H9 (cell line): ENCODE results near the gene VASN. TPM values are rescaled to one million over a fixed set of nuclear protein-coding genes. Genes with fewer than 3 reads are reported as not detected.

Experiments used
- DNase-seq: peaks from one replicate; pipeline ENCODE4 v3.0.0-alpha.2; 2017
- H2AFZ ChIP-seq: one replicate; pipeline ENCODE4 v1.6.1; 2013; ENCODE audit warnings: mild to moderate bottlenecking, low read length, control low read depth, moderate library complexity
- H2AK5ac ChIP-seq: 2 replicates; pipeline ENCODE4 v1.6.1; 2013; ENCODE audit warnings: low read length, control low read depth, mixed read lengths; ENCODE audit not compliant: insufficient read length
- H2BK120ac ChIP-seq: one replicate; pipeline ENCODE4 v1.6.1; 2013; ENCODE audit warnings: low read depth, mild to moderate bottlenecking, low read length, control low read depth, inconsistent platforms; ENCODE audit not compliant: poor library complexity, severe bottlenecking
- H2BK12ac ChIP-seq: 2 replicates; pipeline ENCODE4 v1.6.1; 2013; ENCODE audit warnings: low read length, control low read depth, mixed read lengths, low read depth; ENCODE audit not compliant: insufficient read length
- H2BK15ac ChIP-seq: 2 replicates; pipeline ENCODE4 v1.6.1; 2013; ENCODE audit warnings: low read depth, low read length, control low read depth
- H2BK20ac ChIP-seq: one replicate; pipeline ENCODE4 v1.6.1; 2013; ENCODE audit warnings: low read depth, mild to moderate bottlenecking, low read length, control low read depth, inconsistent platforms; ENCODE audit not compliant: poor library complexity, severe bottlenecking
- H2BK5ac ChIP-seq: 2 replicates; pipeline ENCODE4 v1.6.1; 2013; ENCODE audit warnings: low read length, control low read depth, mixed read lengths; ENCODE audit not compliant: insufficient read length
- H3K14ac ChIP-seq: 2 replicates; pipeline ENCODE4 v1.6.1; 2013; ENCODE audit warnings: low read length, control low read depth; ENCODE audit not compliant: insufficient read depth
- H3K18ac ChIP-seq: 2 replicates; pipeline ENCODE4 v1.6.1; 2013; ENCODE audit warnings: low read depth, mild to moderate bottlenecking, mixed read lengths, low read length, control low read depth; ENCODE audit not compliant: insufficient read length
- H3K23ac ChIP-seq: 2 replicates; pipeline ENCODE4 v1.6.1; 2013; ENCODE audit warnings: low read length, control low read depth, mixed read lengths, low read depth; ENCODE audit not compliant: insufficient read length
- H3K23me2 ChIP-seq: 2 replicates; pipeline ENCODE4 v1.6.1; 2013; ENCODE audit warnings: low read depth, mild to moderate bottlenecking, mixed read lengths, low read length, control low read depth; ENCODE audit not compliant: insufficient read length, poor library complexity, severe bottlenecking
- H3K27ac ChIP-seq: 2 replicates; pipeline ENCODE4 v1.5.1; 2013; ENCODE audit warnings: low read length, control low read depth, mixed read lengths, low read depth; ENCODE audit not compliant: insufficient read length
- H3K27me3 ChIP-seq: 2 replicates; pipeline ENCODE4 v1.6.1; 2013; ENCODE audit warnings: low read length, control low read depth, inconsistent platforms; ENCODE audit not compliant: insufficient read depth
- H3K4ac ChIP-seq: 2 replicates; pipeline ENCODE4 v1.6.1; 2013; ENCODE audit warnings: low read depth, mild to moderate bottlenecking, control low read depth, inconsistent platforms, low read length, moderate library complexity
- H3K4me1 ChIP-seq: 2 replicates; pipeline ENCODE4 v1.6.1; 2013; ENCODE audit warnings: low read length, control low read depth, inconsistent platforms; ENCODE audit not compliant: insufficient read depth
- H3K4me2 ChIP-seq: 2 replicates; pipeline ENCODE4 v1.6.1; 2013; ENCODE audit warnings: low read length, control low read depth, mixed read lengths; ENCODE audit not compliant: insufficient read length, insufficient read depth
- H3K56ac ChIP-seq: 2 replicates; pipeline ENCODE4 v1.6.1; 2013; ENCODE audit warnings: low read depth, mild to moderate bottlenecking, mixed read lengths, low read length, control low read depth; ENCODE audit not compliant: insufficient read length
- H3K79me1 ChIP-seq: 2 replicates; pipeline ENCODE4 v1.6.1; 2013; ENCODE audit warnings: low read depth, mild to moderate bottlenecking, moderate library complexity, low read length, control low read depth, inconsistent platforms; ENCODE audit not compliant: insufficient read depth, poor library complexity, severe bottlenecking
- H3K79me2 ChIP-seq: 2 replicates; pipeline ENCODE4 v1.6.1; 2013; ENCODE audit warnings: low read length, control low read depth, inconsistent platforms; ENCODE audit not compliant: insufficient read depth
- H3K9ac ChIP-seq: 2 replicates; pipeline ENCODE4 v1.6.1; 2013; ENCODE audit warnings: low read length, control low read depth, mixed read lengths; ENCODE audit not compliant: insufficient read length; ENCODE audit errors: extremely low read depth
- H3K9me3 ChIP-seq: one replicate; pipeline ENCODE4 v1.6.1; 2013; ENCODE audit warnings: low read depth, low read length, inconsistent platforms; ENCODE audit not compliant: control insufficient read depth
- H3T11ph ChIP-seq: one replicate; pipeline ENCODE4 v1.6.1; 2013; ENCODE audit warnings: mild to moderate bottlenecking, low read length, control low read depth, inconsistent platforms
- H4K20me1 ChIP-seq: one replicate; pipeline ENCODE4 v1.6.1; 2013; ENCODE audit not compliant: control insufficient read depth, insufficient read length, insufficient read depth
- H4K5ac ChIP-seq: 2 replicates; pipeline ENCODE4 v1.6.1; 2013; ENCODE audit warnings: low read depth, mild to moderate bottlenecking, mixed read lengths, low read length, control low read depth; ENCODE audit not compliant: insufficient read length
- H4K8ac ChIP-seq: replicated peaks from 2 replicates; pipeline ENCODE4 v1.6.1; 2013; ENCODE audit warnings: low read length, control low read depth, mixed read lengths, low read depth; ENCODE audit not compliant: insufficient read length
- H4K91ac ChIP-seq: 2 replicates; pipeline ENCODE4 v1.6.1; 2013; ENCODE audit warnings: low read depth, mild to moderate bottlenecking, moderate library complexity, mixed read lengths, low read length, control low read depth; ENCODE audit not compliant: insufficient read length
- H3K27ac Mint-ChIP-seq, 3 experiments: 2 replicates in 2 of 3; 3 replicates in 1 of 3; pipeline ENCODE4 v1.8.0; 2020 to 2021; ENCODE audit warnings: mixed read lengths in 3 of 3, mild to moderate bottlenecking in 1 of 3, moderate library complexity in 1 of 3
- H3K27me3 Mint-ChIP-seq: 2 replicates; pipeline ENCODE4 v1.8.0; 2021; ENCODE audit warnings: low read depth, mild to moderate bottlenecking, moderate library complexity, mixed read lengths
- H3K36me3 Mint-ChIP-seq, 3 experiments: 2 replicates in 2 of 3; 3 replicates in 1 of 3; pipeline ENCODE4 v1.8.0; 2020 to 2021; ENCODE audit warnings: low read depth in 3 of 3, mixed read lengths in 3 of 3; ENCODE audit not compliant: insufficient read depth in 1 of 3
- H3K4me1 Mint-ChIP-seq, 2 experiments: 2 replicates each; pipeline ENCODE4 v1.8.0; 2020; ENCODE audit warnings: mixed read lengths in 2 of 2
- H3K4me3 Mint-ChIP-seq, 2 experiments: 2 replicates in 1 of 2; 3 replicates in 1 of 2; pipeline ENCODE4 v1.8.0; 2020 to 2021; ENCODE audit warnings: mild to moderate bottlenecking in 2 of 2, mixed read lengths in 2 of 2, moderate library complexity in 1 of 2
- H3K9me3 Mint-ChIP-seq, 2 experiments: 2 replicates in 1 of 2; 3 replicates in 1 of 2; pipeline ENCODE4 v1.8.0; 2020; ENCODE audit warnings: mild to moderate bottlenecking in 2 of 2, mixed read lengths in 2 of 2, moderate library complexity in 1 of 2
- CTCF ChIP-seq: fragments of 200-600 bp; sonication (generic); conservative IDR thresholded peaks from 3 replicates; pipeline ENCODE4 v1.8.0; 2021; ENCODE audit warnings: antibody characterized with exemption, mild to moderate bottlenecking
- WGBS: extraction: QIAGEN DNeasy Blood & Tissue Kit; methylation state at CpG from one replicate; pipeline ENCODE4 v1.1.7; 2013; ENCODE audit warnings: missing lambda C conversion rate, low lambda C conversion rate, mixed read lengths; ENCODE audit not compliant: insufficient read length; ENCODE audit errors: extremely low coverage; 5-methylcytosine and 5-hydroxymethylcytosine counted together
- total RNA-seq: library from RNA; stranded (reverse); gene quantifications from 2 replicates; pipeline ENCODE4 v1.2.1, GENCODE V29; 2021

Gene VASN
- total RNA-seq, 1 experiment from 2014 or later, result 11.0 TPM

- H3K27me3 ChIP-seq, result no peaks in the 10 kb centered on the region
- H3K4me3 Mint-ChIP-seq, result no peak overlapping the region
- H3K36me3 Mint-ChIP-seq, result peaks cover 0 to 9% (median 4%) of the 10 kb centered on the region in 3 experiments; a peak in 3 of 7 replicates
- no peaks in the 10 kb centered on the region; a peak in 2 of 5 replicates for H3K9me3 Mint-ChIP-seq
- H2AK5ac ChIP-seq, result no peak overlapping the region
- DNase-seq, result no peak
- no peak overlapping the region for H3K14ac ChIP-seq
- no peak overlapping the region for H3K27ac Mint-ChIP-seq
- no CpG with 5 or more reads among the region's 22 CpGs for WGBS
- H3K27ac ChIP-seq, result no peak overlapping the region
- H4K20me1 ChIP-seq, result no peaks in the 10 kb centered on the region
- H3K27me3 Mint-ChIP-seq, result no peaks in the 10 kb centered on the region
- H3K18ac ChIP-seq, result no peak overlapping the region
- no peaks in the 10 kb centered on the region for H3K79me2 ChIP-seq
- H2BK12ac ChIP-seq, result no peak overlapping the region
- no peak overlapping the region for H3K56ac ChIP-seq
- no peak overlapping the region for H3K9ac ChIP-seq
- H3K79me1 ChIP-seq, result no peaks in the 10 kb centered on the region
- no peak overlapping the region for H2BK20ac ChIP-seq
- peaks cover 6 to 8% of the 10 kb centered on the region in 2 experiments for H3K4me1 Mint-ChIP-seq
- no peak overlapping the region for H3K4ac ChIP-seq
- H2AFZ ChIP-seq, result no peak overlapping the region
- H2BK5ac ChIP-seq, result no peak overlapping the region
- no peak overlapping the region for H4K8ac ChIP-seq
- no peak for TF ChIP-seq CTCF
- no peak overlapping the region for H4K5ac ChIP-seq
- no peak overlapping the region for H2BK120ac ChIP-seq
- H3K4me1 ChIP-seq, result no peaks in the 10 kb centered on the region
- no peak overlapping the region for H3K4me2 ChIP-seq
- H3K23ac ChIP-seq, result no peak overlapping the region
- no peak overlapping the region for H3T11ph ChIP-seq
- no peaks in the 10 kb centered on the region for H3K23me2 ChIP-seq
- no peak overlapping the region for H4K91ac ChIP-seq
- no peaks in the 10 kb centered on the region for H3K9me3 ChIP-seq
- H2BK15ac ChIP-seq, result no peak overlapping the region
Observed at GRCh38 chr16:4407543-4408322, 36.1 kb downstream of the VASN start.
